ENCODE measurements around the gene HLA-DOB.

HLA-DOB gene

GRCh38 chr6:32816746-32817204 lies at the start of gene HLA-DOB:
Gene HLA-DOB (minus strand): TSS chr6:32817002. CDS start chr6:32816951, 51 bp downstream.
- DNase-seq, result no peak

GRCh38 chr6:32865724-32866443 lies 49.1 kb upstream of the HLA-DOB start:
- DNase-seq, result no peak

- DNase-seq, result no peak
These were observed 45.9 kb upstream of the HLA-DOB start for GRCh38 chr6:32862725-32863124.

- no peak for DNase-seq
These were observed 43.9 kb upstream of the HLA-DOB start for GRCh38 chr6:32860674-32861073.

- no peak for DNase-seq
These were observed 41.4 kb upstream of the HLA-DOB start for GRCh38 chr6:32858194-32858593.

- no peak for DNase-seq
These were observed 40.5 kb upstream of the HLA-DOB start for GRCh38 chr6:32857156-32857891.

- DNase-seq, result no peak
These were observed 38.8 kb upstream of the HLA-DOB start for GRCh38 chr6:32855467-32856174.

GRCh38 chr6:32854376-32855178 lies 37.8 kb upstream of the HLA-DOB start:
- peak; percentile 33 for DNase-seq

GRCh38 chr6:32853541-32854375 lies 37.0 kb upstream of the HLA-DOB start, which contains the start of the genes PSMB9 and TAP1:
Gene PSMB9 (plus strand): TSS chr6:32854192. CDS start chr6:32854230, 38 bp downstream.
Gene TAP1 (minus strand): TSS chr6:32853704. CDS start chr6:32853636, 68 bp downstream.
- peak; percentile 91 for DNase-seq

- peak; percentile 40 for DNase-seq
These were observed 36.2 kb upstream of the HLA-DOB start for GRCh38 chr6:32852844-32853540.

GRCh38 chr6:32852018-32852843 lies 35.4 kb upstream of the HLA-DOB start:
- DNase-seq, result no peak

- DNase-seq, result no peak
These were observed 34.2 kb upstream of the HLA-DOB start for GRCh38 chr6:32851025-32851424.

GRCh38 chr6:32849126-32849525 lies 32.3 kb upstream of the HLA-DOB start:
- DNase-seq, result no peak

GRCh38 chr6:32847795-32848194 lies 31.0 kb upstream of the HLA-DOB start:
- DNase-seq, result no peak

- DNase-seq, result no peak
These were observed 30.2 kb upstream of the HLA-DOB start for GRCh38 chr6:32847004-32847403.

GRCh38 chr6:32845384-32845884 lies 28.6 kb upstream of the HLA-DOB start:
- DNase-seq, result peak; percentile 14

GRCh38 chr6:32844839-32845383 lies 28.1 kb upstream of the HLA-DOB start:
- no peak for DNase-seq

- DNase-seq, result peak; percentile 87
These were observed 27.4 kb upstream of the HLA-DOB start, which contains the start of gene PSMB8 for GRCh38 chr6:32843979-32844838. Gene PSMB8 (minus strand): TSS chr6:32844047. CDS start chr6:32843996, 51 bp downstream.
